Measurements from ENCODE around the gene MIER1.

MIER1 gene

DNA sequence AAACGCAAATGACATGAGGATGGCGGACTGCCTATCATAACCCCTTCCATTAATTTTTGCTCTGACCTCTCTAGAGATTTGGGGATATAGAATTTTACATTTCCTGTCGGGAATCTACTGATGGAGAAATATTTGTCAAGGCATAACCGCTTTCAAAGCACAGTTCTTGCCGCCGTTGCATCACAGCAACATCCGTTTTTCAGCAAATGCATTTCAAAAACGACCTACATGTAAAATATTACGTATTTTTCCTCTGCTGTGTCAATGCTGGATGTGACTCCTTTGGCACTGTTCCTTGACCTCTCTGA lies 4.9 kb downstream of the MIER1 start:
- DNase-seq (ENCODE audit: extremely low read depth, low read depth): no peak
- TF ChIP-seq, protein P1, sequence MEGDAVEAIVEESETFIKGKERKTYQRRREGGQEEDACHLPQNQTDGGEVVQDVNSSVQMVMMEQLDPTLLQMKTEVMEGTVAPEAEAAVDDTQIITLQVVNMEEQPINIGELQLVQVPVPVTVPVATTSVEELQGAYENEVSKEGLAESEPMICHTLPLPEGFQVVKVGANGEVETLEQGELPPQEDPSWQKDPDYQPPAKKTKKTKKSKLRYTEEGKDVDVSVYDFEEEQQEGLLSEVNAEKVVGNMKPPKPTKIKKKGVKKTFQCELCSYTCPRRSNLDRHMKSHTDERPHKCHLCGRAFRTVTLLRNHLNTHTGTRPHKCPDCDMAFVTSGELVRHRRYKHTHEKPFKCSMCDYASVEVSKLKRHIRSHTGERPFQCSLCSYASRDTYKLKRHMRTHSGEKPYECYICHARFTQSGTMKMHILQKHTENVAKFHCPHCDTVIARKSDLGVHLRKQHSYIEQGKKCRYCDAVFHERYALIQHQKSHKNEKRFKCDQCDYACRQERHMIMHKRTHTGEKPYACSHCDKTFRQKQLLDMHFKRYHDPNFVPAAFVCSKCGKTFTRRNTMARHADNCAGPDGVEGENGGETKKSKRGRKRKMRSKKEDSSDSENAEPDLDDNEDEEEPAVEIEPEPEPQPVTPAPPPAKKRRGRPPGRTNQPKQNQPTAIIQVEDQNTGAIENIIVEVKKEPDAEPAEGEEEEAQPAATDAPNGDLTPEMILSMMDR (IDR thresholded peaks at IDR 0.05; ENCODE audit: low read depth, low read length): no peak; the same call in 1 of the 2 replicates

DNA sequence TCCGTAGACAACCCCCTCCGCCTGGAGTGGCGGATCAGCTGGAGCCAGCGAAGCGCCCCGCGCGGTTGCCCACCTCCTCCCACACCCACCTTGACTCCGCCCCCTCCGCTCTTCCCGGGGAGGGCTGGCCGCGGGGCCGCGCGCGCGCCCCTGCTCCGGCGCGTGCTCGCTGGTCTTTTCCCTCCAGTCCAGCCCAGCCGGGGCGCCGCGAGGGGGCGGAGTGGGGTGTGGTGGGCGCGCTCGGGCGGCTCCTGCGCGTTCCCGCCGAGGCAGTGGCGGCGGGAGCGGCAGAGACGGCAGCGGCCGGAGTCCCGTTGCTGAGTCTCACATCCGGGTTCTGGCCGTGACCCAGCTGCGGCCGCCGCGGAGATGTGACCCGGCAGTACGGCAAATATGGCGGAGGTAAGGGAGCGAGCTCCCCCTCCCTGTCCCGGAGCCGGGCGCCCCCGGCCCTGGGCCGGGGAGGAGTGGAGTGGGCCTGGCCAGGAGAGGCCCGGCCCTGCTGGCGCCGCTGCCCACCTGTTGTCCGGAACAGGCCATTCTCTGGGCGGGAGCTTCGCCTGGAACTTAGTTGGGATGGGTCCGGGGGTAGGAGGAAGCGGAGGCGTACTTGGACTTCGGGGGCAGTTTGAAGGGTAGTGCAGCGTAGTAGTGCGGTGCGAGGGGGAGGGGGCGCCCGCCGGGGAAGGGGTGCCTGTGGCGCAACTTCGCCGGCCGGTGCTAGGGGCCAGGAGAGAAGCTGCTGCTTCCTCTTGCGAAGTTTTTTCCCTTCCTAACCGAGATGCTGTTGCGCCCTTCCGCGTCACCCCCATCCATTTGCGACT lies 5.4 kb downstream of the MIER1 start:
- DNase-seq (ENCODE audit: extremely low read depth, low read depth): peak; percentile 79
- TF ChIP-seq, protein P1 (IDR thresholded peaks at IDR 0.05; ENCODE audit: low read depth, low read length): no peak; the same call in 1 of the 2 replicates

DNA sequence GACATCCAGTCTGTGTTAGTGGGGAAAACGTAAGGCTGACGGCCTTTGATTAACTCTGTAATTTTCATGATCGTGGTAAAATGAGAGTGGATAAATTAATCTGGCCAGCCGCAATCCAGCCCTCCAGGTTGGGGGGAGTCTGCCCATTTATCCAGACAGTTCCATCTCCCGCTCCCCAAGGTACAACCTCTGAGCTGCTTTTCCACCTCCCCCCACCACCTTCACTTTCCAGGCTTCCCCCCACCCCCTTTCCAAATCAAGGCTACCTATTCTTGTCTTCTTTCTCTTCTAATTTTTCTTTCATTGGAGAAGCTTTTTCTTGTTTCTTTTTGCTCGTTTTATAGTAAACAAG lies 6.0 kb downstream of the MIER1 start:
- TF ChIP-seq, protein P1 (IDR thresholded peaks at IDR 0.05; ENCODE audit: low read depth, low read length): no peak
- DNase-seq (ENCODE audit: extremely low read depth, low read depth): no peak

DNA sequence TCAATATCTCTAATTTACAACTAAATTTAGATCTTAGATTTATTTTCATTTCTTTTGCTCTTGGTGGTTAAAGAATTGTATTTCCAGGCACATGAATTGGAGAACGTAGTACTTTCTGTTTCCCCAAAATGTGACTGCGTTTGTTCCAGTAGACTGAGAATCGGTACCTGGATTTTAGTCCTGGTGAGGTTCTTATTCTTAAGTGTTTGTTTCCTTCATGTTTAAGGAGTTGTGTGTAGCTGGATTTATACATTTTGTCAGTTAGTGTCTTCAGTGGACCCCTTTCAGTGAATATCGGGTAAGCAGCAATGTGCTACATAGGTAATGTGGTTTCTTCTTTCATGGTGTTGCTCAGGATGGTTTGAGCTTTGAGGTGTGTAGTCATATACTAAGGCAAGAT lies 6.8 kb downstream of the MIER1 start:
- TF ChIP-seq, protein P1 (IDR thresholded peaks at IDR 0.05; ENCODE audit: low read depth, low read length): no peak
- DNase-seq (ENCODE audit: extremely low read depth, low read depth): no peak

DNA sequence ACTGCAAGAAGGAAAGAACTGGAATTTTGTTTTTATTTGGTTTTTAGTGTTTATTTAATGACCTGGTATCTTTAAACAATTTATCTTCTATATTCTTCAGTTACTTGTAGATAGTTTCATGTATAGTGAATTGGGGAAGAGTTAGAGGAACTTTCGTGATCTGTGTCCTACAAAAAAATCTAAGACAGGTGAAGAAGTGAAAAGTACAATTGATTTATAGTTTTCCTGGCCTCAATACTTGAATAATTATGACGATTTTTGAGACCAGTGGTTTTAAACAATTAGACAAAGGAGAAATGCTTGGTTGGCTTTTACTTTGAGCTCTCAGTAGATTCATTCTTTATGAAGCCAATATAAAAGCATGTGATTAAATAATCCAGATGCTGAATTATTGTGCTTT lies 7.5 kb downstream of the MIER1 start:
- no peak for DNase-seq (ENCODE audit: extremely low read depth, low read depth)
- TF ChIP-seq, protein P1 (IDR thresholded peaks at IDR 0.05; ENCODE audit: low read depth, low read length): no peak

DNA sequence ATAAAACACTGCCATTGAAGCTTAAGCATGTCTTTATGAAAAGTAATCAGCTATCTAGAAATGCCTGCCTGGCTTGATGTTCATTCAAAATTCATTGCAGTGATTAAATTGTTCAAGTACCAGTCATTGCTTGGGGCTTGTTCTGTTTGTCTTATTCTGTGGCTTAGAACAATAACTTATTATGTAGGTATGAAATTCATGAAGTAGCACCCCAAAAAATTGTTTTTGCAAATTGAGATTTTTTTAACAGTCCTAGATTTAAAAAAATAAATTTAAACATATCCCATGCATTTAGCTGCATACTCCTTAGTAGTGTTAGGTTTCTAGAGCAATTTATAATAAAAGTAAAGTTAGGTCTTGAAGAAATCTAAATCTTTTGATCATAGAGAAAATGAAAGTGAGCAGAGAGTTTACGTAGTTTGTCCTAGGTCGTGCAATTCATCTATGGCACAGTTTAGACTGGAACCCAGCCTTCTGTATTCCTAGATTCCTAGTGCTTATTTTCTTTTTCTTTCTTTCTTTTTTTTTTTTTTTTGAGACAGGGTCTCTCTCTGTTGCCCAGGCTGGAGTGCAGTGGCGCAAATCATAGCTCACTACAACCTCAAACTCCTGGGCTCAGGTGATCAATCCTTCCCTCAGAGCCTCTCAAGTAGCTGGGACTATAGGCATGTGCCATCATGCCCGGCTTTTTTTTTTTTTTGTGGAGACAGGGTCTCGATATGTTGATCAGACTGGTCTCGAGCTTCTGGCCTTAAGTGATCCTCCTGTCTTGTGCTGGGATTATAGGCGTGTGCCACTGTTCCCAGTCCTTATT lies 9.3 kb downstream of the MIER1 start:
- TF ChIP-seq, protein P1 (IDR thresholded peaks at IDR 0.05; ENCODE audit: low read depth, low read length): no peak
- no peak for DNase-seq (ENCODE audit: extremely low read depth, low read depth)
